ENCODE data around the gene HCN3. TPM values are rescaled to one million over a fixed set of nuclear protein-coding genes. Genes with fewer than 3 reads are reported as not detected.

HCN3 gene
- total and polyA plus RNA-seq, 2 of the 13 experiments (the other 11 are each of a cell fraction or from before 2014, with no cell fraction given), result 2.4 to 10.2 TPM

GRCh38 chr1:155324717-155325602, 47.7 kb downstream of the HCN3 start (continued):
- TF ChIP-seq AKAP8 (CRISPR knock-in tag; IDR thresholded peaks at IDR 0.05), result no peak
- no peak for TF ChIP-seq HMGA1 (CRISPR knock-in tag; conservative IDR thresholded peaks at IDR 0.05)
- TF ChIP-seq ZNF597 (CRISPR knock-in tag; IDR thresholded peaks at IDR 0.05), result no peak
- TF ChIP-seq ZNF362 (CRISPR knock-in tag; IDR thresholded peaks at IDR 0.05; ENCODE audit: borderline replicate concordance), result no peak
- 0 out of 2 replicates have a peak, but pooled peaks have one; percentile 59 for TF ChIP-seq BRD4 (CRISPR knock-in tag; IDR thresholded peaks at IDR 0.05)
- TF ChIP-seq ZNF326 (CRISPR knock-in tag; IDR thresholded peaks at IDR 0.05; ENCODE audit: borderline replicate concordance), result no peak
- TF ChIP-seq ZNF773 (CRISPR knock-in tag; IDR thresholded peaks at IDR 0.05; ENCODE audit: borderline replicate concordance), result no peak
- TF ChIP-seq SKI (IDR thresholded peaks at IDR 0.05; ENCODE audit: partially characterized antibody), result no peak
- TF ChIP-seq, protein P1, sequence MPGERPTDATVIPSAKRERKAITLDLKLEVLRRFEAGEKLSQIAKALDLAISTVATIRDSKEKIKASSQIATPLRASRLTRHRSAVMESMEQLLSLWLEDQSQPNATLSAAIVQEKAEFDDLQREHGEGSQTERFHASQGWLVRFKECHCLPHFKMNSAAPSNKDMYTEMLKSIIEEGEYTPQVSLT (CRISPR knock-in tag; IDR thresholded peaks at IDR 0.05; ENCODE audit: borderline replicate concordance, low read depth), result no peak
- TF ChIP-seq, protein P2, sequence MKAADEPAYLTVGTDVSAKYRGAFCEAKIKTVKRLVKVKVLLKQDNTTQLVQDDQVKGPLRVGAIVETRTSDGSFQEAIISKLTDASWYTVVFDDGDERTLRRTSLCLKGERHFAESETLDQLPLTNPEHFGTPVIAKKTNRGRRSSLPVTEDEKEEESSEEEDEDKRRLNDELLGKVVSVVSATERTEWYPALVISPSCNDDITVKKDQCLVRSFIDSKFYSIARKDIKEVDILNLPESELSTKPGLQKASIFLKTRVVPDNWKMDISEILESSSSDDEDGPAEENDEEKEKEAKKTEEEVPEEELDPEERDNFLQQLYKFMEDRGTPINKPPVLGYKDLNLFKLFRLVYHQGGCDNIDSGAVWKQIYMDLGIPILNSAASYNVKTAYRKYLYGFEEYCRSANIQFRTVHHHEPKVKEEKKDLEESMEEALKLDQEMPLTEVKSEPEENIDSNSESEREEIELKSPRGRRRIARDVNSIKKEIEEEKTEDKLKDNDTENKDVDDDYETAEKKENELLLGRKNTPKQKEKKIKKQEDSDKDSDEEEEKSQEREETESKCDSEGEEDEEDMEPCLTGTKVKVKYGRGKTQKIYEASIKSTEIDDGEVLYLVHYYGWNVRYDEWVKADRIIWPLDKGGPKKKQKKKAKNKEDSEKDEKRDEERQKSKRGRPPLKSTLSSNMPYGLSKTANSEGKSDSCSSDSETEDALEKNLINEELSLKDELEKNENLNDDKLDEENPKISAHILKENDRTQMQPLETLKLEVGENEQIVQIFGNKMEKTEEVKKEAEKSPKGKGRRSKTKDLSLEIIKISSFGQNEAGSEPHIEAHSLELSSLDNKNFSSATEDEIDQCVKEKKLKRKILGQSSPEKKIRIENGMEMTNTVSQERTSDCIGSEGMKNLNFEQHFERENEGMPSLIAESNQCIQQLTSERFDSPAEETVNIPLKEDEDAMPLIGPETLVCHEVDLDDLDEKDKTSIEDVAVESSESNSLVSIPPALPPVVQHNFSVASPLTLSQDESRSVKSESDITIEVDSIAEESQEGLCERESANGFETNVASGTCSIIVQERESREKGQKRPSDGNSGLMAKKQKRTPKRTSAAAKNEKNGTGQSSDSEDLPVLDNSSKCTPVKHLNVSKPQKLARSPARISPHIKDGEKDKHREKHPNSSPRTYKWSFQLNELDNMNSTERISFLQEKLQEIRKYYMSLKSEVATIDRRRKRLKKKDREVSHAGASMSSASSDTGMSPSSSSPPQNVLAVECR (CRISPR knock-in tag; IDR thresholded peaks at IDR 0.05; ENCODE audit: borderline replicate concordance), result peak; percentile 0; the same call in 1 of the 2 replicates
- TF ChIP-seq ATAD3A (CRISPR knock-in tag; IDR thresholded peaks at IDR 0.05), result no peak
- TF ChIP-seq, protein P3, sequence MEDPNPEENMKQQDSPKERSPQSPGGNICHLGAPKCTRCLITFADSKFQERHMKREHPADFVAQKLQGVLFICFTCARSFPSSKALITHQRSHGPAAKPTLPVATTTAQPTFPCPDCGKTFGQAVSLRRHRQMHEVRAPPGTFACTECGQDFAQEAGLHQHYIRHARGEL (CRISPR knock-in tag; IDR thresholded peaks at IDR 0.05), result no peak
- no peak for TF ChIP-seq RNF2 (conservative IDR thresholded peaks at IDR 0.05; ENCODE audit: low read depth)
- no peak for TF ChIP-seq ZNF24 (IDR thresholded peaks at IDR 0.05)
- no peak for TF ChIP-seq THAP9 (CRISPR knock-in tag; IDR thresholded peaks at IDR 0.05; ENCODE audit: borderline replicate concordance)
- no peak for TF ChIP-seq HHEX (CRISPR knock-in tag; IDR thresholded peaks at IDR 0.05)
- TF ChIP-seq ZNF557 (CRISPR knock-in tag; IDR thresholded peaks at IDR 0.05), result no peak
